Measurements from ENCODE around the gene NCF2. TPM values are rescaled to one million over a fixed set of nuclear protein-coding genes. Genes with fewer than 3 reads are reported as not detected.
A peak's percentile ranks its signal among the peaks of the same experiment; 100 is the strongest.

Gene NCF2
- total RNA-seq, 1 experiment from 2014 or later: 5.5 TPM

- CTCF ChIA-PET: no interaction called here
- Mint-ChIP-seq H3K9me3 (ENCODE audit: low read depth, unreplicated experiment) (no peaks in the 10 kb centered on the region), H3K4me3 (ENCODE audit: low read depth, unreplicated experiment) (no peak overlapping the region), H3K27ac (ENCODE audit: unreplicated experiment) (no peak overlapping the region), H3K4me1 (ENCODE audit: low read depth, unreplicated experiment) (peaks cover 26% of the 10 kb centered on the region), H3K36me3 (ENCODE audit: insufficient read depth, unreplicated experiment) (peaks cover 12% of the 10 kb centered on the region), H3K27me3 (ENCODE audit: unreplicated experiment) (no peaks in the 10 kb centered on the region)
- intact Hi-C loops (cut with micrococcal nuclease; ENCODE audit: unreplicated experiment): no loop called here
- no TSS peak for BruUV-seq (replicated peaks)
- TF ChIP-seq, protein P1, sequence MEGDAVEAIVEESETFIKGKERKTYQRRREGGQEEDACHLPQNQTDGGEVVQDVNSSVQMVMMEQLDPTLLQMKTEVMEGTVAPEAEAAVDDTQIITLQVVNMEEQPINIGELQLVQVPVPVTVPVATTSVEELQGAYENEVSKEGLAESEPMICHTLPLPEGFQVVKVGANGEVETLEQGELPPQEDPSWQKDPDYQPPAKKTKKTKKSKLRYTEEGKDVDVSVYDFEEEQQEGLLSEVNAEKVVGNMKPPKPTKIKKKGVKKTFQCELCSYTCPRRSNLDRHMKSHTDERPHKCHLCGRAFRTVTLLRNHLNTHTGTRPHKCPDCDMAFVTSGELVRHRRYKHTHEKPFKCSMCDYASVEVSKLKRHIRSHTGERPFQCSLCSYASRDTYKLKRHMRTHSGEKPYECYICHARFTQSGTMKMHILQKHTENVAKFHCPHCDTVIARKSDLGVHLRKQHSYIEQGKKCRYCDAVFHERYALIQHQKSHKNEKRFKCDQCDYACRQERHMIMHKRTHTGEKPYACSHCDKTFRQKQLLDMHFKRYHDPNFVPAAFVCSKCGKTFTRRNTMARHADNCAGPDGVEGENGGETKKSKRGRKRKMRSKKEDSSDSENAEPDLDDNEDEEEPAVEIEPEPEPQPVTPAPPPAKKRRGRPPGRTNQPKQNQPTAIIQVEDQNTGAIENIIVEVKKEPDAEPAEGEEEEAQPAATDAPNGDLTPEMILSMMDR (IDR thresholded peaks at IDR 0.05; ENCODE audit: unreplicated experiment): no peak
- DNase-seq: no peak
These were observed 18.5 kb downstream of the NCF2 start for GRCh38 chr1:183571678-183572268.

- Mint-ChIP-seq H3K4me1 (ENCODE audit: low read depth, unreplicated experiment) (peaks cover 26% of the 10 kb centered on the region), H3K27me3 (ENCODE audit: unreplicated experiment) (no peaks in the 10 kb centered on the region), H3K9me3 (ENCODE audit: low read depth, unreplicated experiment) (no peaks in the 10 kb centered on the region), H3K36me3 (ENCODE audit: insufficient read depth, unreplicated experiment) (peaks cover 19% of the 10 kb centered on the region), H3K4me3 (ENCODE audit: low read depth, unreplicated experiment) (no peak overlapping the region), H3K27ac (ENCODE audit: unreplicated experiment) (no peak overlapping the region)
- no TSS peak for BruUV-seq (replicated peaks)
- TF ChIP-seq, protein P1 (IDR thresholded peaks at IDR 0.05; ENCODE audit: unreplicated experiment): no peak
- intact Hi-C loops (cut with micrococcal nuclease; ENCODE audit: unreplicated experiment): no loop called here
- DNase-seq: no peak
- CTCF ChIA-PET: no interaction called here
These were observed 19.8 kb downstream of the NCF2 start for GRCh38 chr1:183570451-183570850.

- TF ChIP-seq, protein P1 (IDR thresholded peaks at IDR 0.05; ENCODE audit: unreplicated experiment): no peak
- no TSS peak for BruUV-seq (replicated peaks)
- H3K4me3 Mint-ChIP-seq (ENCODE audit: low read depth, unreplicated experiment): no peak overlapping the region
- H3K4me1 Mint-ChIP-seq (ENCODE audit: low read depth, unreplicated experiment): peaks cover 26% of the 10 kb centered on the region
- intact Hi-C loops (cut with micrococcal nuclease; ENCODE audit: unreplicated experiment): no loop called here
- no peaks in the 10 kb centered on the region for H3K27me3 Mint-ChIP-seq (ENCODE audit: unreplicated experiment)
- CTCF ChIA-PET: interaction anchor here (0.6 kb wide), 2 partner anchors 58 to 561 kb away, joined by 3 to 6 read pairs; no protein-coding TSS in a partner anchor
- no peak overlapping the region for H3K27ac Mint-ChIP-seq (ENCODE audit: unreplicated experiment)
- no peaks in the 10 kb centered on the region for H3K9me3 Mint-ChIP-seq (ENCODE audit: low read depth, unreplicated experiment)
- no peak for DNase-seq
- H3K36me3 Mint-ChIP-seq (ENCODE audit: insufficient read depth, unreplicated experiment): peaks cover 24% of the 10 kb centered on the region
These were observed 20.5 kb downstream of the NCF2 start for GRCh38 chr1:183569801-183570200.

- TF ChIP-seq, protein P1 (IDR thresholded peaks at IDR 0.05; ENCODE audit: unreplicated experiment): no peak
- H3K4me1 Mint-ChIP-seq (ENCODE audit: low read depth, unreplicated experiment): peaks cover 26% of the 10 kb centered on the region
- peak; percentile 8 for DNase-seq
- H3K9me3 Mint-ChIP-seq (ENCODE audit: low read depth, unreplicated experiment): no peaks in the 10 kb centered on the region
- H3K4me3 Mint-ChIP-seq (ENCODE audit: low read depth, unreplicated experiment): no peak overlapping the region
- no TSS peak for BruUV-seq (replicated peaks)
- H3K27me3 Mint-ChIP-seq (ENCODE audit: unreplicated experiment): no peaks in the 10 kb centered on the region
- H3K36me3 Mint-ChIP-seq (ENCODE audit: insufficient read depth, unreplicated experiment): peaks cover 24% of the 10 kb centered on the region
- CTCF ChIA-PET: interaction anchor here (0.6 to 0.7 kb wide), 3 partner anchors 59 to 729 kb away, joined by 3 to 6 read pairs (median 3); no protein-coding TSS in a partner anchor
- intact Hi-C loops (cut with micrococcal nuclease; ENCODE audit: unreplicated experiment): no loop called here
- H3K27ac Mint-ChIP-seq (ENCODE audit: unreplicated experiment): peak overlapping the region; percentile 65
These were observed 21.1 kb downstream of the NCF2 start for GRCh38 chr1:183569141-183569540.
